Activated T-helper 2 cell treated with anti-CD3 and anti-CD28 coated beads, Interferon-gamma antibody, Interleukin-2, Interleukin-4, amounts not matched to agents 10 μg/mL and 5 μg/mL and 100 μg/mL, durations not matched to agents 14 hours and 24 hours and 36 hours (primary cell): ENCODE results near the gene PHKB. TPM values are rescaled to one million over a fixed set of nuclear protein-coding genes. Genes with fewer than 3 reads are reported as not detected.

Source experiments
- DNase-seq: peaks from one replicate; pipeline ENCODE4 v3.0.0; 2021; ENCODE audit warnings: low spot score
- H3K27ac Mint-ChIP-seq: one replicate; pipeline ENCODE4 v1.8.0; 2021; ENCODE audit warnings: mixed read lengths
- H3K27me3 Mint-ChIP-seq: one replicate; pipeline ENCODE4 v1.8.0; 2021; ENCODE audit warnings: low read depth, mixed read lengths
- H3K36me3 Mint-ChIP-seq: one replicate; pipeline ENCODE4 v1.8.0; 2021; ENCODE audit warnings: low read depth, mixed read lengths
- H3K4me1 Mint-ChIP-seq: one replicate; pipeline ENCODE4 v1.8.0; 2021; ENCODE audit warnings: low read depth, mixed read lengths
- H3K4me3 Mint-ChIP-seq: one replicate; pipeline ENCODE4 v1.8.0; 2021; ENCODE audit warnings: low read depth, mild to moderate bottlenecking, moderate library complexity, mixed read lengths
- H3K9me3 Mint-ChIP-seq: one replicate; pipeline ENCODE4 v1.8.0; 2021; ENCODE audit warnings: mixed read lengths
- intact Hi-C: fragments of 100-400 bp; cut with micrococcal nuclease; formaldehyde crosslinking; loops from one replicate; pipeline ENCODE4 v1.15.1; 2023
- total RNA-seq: library from RNA; stranded (reverse); gene quantifications from 2 replicates; pipeline ENCODE4 v1.2.3, GENCODE V29; 2022

Gene PHKB
- total RNA-seq, 1 donor from 2014 or later, result 29.7 TPM

DNA sequence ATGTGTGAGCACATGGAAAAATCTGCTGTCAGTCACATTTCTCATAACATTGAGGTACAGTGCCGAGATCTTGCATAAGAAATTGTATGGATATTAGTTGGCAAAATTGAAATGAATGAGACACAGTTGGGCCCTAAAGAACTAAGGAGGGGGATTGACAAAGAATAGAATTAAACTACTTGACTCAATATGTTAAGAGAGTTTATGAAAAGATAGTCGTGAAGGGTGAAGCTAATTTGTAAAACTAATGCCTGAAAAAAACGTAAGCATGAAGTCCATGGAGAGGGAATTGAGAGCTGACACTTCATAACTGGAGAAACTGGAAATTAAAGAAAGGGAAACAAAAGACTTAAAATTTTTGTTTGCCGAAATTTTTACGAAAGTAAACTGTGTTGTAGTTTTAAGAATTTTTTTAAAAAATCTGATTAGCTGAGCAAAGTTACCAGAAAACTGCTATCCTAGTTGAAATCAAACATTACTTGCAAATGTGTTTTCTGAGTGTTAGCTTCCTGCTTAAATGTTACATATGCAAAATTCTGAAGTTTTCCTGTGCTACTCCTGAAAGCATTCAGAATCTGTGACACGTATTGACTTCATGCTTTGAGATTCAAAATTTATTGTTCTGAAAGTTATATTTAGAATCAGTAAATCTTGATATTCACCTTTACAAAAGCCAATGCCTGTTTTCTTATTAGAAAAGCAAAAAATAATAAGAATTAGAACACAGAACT is 239.9 kb downstream of the PHKB start:
- Mint-ChIP-seq H3K36me3 (peaks cover 33% of the 10 kb centered on the region), H3K9me3 (no peaks in the 10 kb centered on the region), H3K27ac (no peak overlapping the region)

DNA sequence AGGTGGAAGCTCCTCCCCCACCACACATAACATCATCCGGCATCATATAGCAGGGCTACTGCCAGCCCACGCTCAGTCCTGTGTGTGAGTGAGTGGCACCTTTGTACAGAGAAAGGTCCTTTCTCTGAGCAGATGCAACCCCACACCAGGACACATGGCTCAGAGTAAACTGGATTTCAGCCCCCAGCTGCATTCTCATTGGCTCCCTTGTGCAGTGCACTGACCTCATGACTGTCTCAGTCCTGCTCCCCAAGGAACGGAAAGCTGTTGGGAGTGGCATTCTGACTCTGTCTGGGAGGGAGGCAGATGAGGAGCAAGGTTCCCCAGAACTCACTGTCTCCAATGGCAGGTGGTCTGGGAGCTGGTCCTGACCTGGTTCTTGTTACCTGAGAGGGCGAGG is 244.1 kb downstream of the PHKB start:
- no peaks in the 10 kb centered on the region for H3K4me1 Mint-ChIP-seq
- H3K9me3 Mint-ChIP-seq, result no peaks in the 10 kb centered on the region
- peaks cover 4% of the 10 kb centered on the region for H3K36me3 Mint-ChIP-seq
- no peak overlapping the region for H3K4me3 Mint-ChIP-seq
- no peak for DNase-seq
- intact Hi-C loops, result no loop called here
- no peak overlapping the region for H3K27ac Mint-ChIP-seq
- peaks cover 6% of the 10 kb centered on the region for H3K27me3 Mint-ChIP-seq

More for the DNA sequence above, 239.9 kb downstream of the PHKB start:
- Mint-ChIP-seq H3K27me3 (no peaks in the 10 kb centered on the region), H3K4me3 (no peak overlapping the region), H3K4me1 (peaks cover 10% of the 10 kb centered on the region)
- intact Hi-C loops, result no loop called here
- no peak for DNase-seq

DNA sequence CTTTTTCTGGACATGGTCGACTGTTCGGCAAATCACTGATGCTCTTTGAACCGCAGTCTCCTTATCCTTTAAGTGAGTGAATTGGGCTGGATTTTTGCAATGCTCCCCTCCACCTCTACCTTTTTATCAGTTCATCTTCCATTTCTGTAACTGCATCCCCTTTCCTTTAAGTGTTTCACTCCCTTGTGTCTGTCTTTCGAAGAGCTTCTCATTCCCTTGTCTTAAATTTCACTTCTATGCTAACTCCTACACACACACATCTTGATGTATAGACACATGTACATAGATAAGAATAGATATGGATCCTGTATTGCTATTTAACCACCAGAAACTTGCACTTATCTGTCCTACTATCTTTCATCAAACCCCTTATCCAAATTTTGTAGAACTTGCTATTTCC is 250.7 kb downstream of the PHKB start:
- DNase-seq, result no peak
- peaks cover 29% of the 10 kb centered on the region for H3K27me3 Mint-ChIP-seq
- H3K4me3 Mint-ChIP-seq, result no peak overlapping the region
- no peaks in the 10 kb centered on the region for H3K36me3 Mint-ChIP-seq
- peak overlapping the region; percentile 18 for H3K27ac Mint-ChIP-seq
- H3K9me3 Mint-ChIP-seq, result peaks cover 3% of the 10 kb centered on the region
- intact Hi-C loops, result loop anchor here (2.0 to 10.0 kb wide), 10 partner anchors 51 to 900 kb away; partner anchors contain the start of genes ITFG1, N4BP1, NETO2 and PHKB
- peaks cover 30% of the 10 kb centered on the region for H3K4me1 Mint-ChIP-seq

DNA sequence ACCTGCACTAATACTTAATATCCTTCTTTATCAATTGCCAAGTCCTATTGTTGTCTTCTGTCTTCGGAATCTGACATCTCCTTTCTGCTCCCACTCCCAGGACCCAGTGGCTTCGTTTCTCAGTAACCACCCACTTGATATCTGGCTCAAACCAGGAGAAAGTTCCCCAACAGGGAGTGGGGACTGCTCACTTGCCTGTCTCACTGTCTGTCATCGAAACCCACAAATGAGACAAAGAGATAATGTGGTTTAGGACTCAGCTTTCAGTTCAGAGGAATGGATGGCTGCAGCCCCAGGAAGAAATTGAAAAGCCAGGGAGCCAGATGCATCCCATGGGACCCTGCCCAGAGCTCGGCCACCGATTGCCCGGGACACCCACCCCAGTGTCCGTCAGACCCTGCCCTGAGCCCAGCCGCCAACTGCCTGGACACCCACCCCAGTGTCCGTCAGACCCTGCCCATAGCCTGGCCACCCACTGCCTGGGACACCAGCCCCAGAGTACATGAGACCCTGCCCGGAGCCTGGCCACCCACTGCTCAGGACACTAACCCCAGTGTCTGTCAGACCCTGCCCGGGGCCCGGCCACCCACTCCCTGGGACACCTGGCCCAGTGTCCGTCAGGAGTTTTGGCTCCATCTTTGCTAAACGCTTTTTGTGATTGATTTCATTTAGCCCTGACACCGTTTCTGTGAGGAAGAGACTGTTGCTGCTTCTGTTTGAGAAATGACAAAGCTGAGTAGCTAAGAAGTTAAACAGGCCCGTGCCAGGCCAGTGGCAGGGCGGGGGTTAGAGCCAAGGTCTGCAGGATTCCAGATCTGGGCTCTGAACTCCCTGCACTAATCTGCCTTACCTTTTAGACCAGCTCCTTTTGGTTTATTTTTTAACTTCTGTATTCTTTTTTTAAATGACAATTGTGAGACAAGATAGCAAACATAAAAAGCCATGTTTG is 251.4 kb downstream of the PHKB start:
- intact Hi-C loops, result loop anchor here (1.0 to 10.0 kb wide), 11 partner anchors 20 to 900 kb away; partner anchors contain the start of genes ITFG1, N4BP1, NETO2 and PHKB
- DNase-seq, result no peak
- no peak overlapping the region for H3K4me3 Mint-ChIP-seq
- peaks cover 3% of the 10 kb centered on the region for H3K9me3 Mint-ChIP-seq
- peak overlapping the region; percentile 24 for H3K27ac Mint-ChIP-seq
- no peaks in the 10 kb centered on the region for H3K36me3 Mint-ChIP-seq
- peaks cover 30% of the 10 kb centered on the region for H3K4me1 Mint-ChIP-seq
- peaks cover 31% of the 10 kb centered on the region for H3K27me3 Mint-ChIP-seq

DNA sequence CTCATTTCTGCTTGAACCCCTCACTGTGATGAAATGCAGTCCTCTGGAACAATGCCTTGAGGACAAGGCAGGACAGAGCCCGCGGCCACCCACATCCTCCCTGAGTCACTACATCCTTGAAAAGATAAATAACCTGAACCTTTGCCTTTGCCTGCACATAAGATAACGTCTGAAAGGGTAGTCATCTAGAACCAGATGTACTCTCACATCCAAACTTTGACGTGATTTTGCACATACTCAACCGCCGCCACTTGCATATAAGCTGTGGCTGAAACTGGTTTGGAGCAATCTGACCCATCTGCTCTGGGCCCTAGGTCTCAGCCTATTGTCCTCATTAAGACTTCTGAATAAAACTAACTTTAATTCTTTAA is 252.1 kb downstream of the PHKB start:
- DNase-seq, result peak; percentile 37
- no peak overlapping the region for H3K4me3 Mint-ChIP-seq
- peaks cover 3% of the 10 kb centered on the region for H3K9me3 Mint-ChIP-seq
- H3K27ac Mint-ChIP-seq, result peak overlapping the region; percentile 24
- H3K4me1 Mint-ChIP-seq, result peaks cover 30% of the 10 kb centered on the region
- no peaks in the 10 kb centered on the region for H3K36me3 Mint-ChIP-seq
- intact Hi-C loops, result loop anchor here (1.0 to 10.0 kb wide), 11 partner anchors 19 to 899 kb away; partner anchors contain the start of genes ITFG1, N4BP1, NETO2 and PHKB
- peaks cover 31% of the 10 kb centered on the region for H3K27me3 Mint-ChIP-seq

DNA sequence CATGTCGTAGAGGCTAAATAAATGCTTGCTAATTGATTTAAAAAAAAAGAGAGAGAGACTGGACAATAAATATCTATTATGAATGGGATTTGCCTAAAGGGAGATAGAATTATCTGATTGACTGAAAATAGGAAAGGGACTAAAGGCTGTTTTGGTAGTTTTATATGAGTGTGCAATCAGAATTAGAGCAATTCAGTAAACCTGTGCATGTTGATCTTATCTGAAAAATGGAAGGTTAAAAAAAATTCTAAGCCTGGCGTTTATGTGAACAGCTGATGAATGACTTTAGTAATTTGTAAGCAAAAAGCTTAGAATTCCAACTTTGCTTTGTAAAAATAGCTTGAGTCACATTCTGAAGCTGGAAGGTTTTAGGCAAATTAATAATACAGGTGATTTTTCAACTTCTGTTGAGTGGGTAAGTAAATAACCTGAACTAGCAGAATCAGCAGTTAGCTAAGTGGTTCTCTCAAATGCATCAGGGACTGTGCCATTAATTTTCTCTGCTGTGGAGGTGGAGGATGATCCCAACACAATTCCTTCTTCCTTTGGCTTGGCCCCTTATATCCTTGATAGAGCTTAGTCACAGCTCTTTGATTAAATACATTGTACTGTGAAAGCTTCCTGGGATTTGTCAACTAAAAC is 254.4 kb downstream of the PHKB start:
- no peak overlapping the region for H3K27ac Mint-ChIP-seq
- H3K9me3 Mint-ChIP-seq, result peaks cover 3% of the 10 kb centered on the region
- peaks cover 25% of the 10 kb centered on the region for H3K27me3 Mint-ChIP-seq
- intact Hi-C loops, result loop anchor here (10.0 kb wide), 5 partner anchors 141 to 891 kb away; partner anchors contain the start of gene NETO2
- DNase-seq, result no peak
- no peaks in the 10 kb centered on the region for H3K36me3 Mint-ChIP-seq
- no peak overlapping the region for H3K4me3 Mint-ChIP-seq
- peaks cover 28% of the 10 kb centered on the region for H3K4me1 Mint-ChIP-seq

DNA sequence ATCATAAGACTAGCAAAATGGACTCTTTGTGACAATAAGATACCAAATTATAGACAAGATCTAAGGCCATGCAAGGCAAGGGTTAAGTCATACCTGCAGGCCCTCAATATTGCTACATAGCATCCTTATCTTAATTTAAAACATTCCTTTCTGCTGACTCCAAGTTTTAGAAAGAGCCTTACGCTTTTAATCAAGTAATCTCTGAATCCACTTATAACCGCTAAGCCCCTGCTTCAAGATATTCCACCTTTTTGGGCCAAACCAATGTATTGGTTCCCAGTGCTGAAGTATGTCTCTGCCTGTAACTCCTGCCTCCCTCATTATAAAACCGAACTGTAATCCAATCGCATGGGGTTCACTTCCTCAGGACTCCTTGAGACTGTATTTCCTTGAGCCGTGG is 255.4 kb downstream of the PHKB start:
- Mint-ChIP-seq H3K4me1 (peaks cover 25% of the 10 kb centered on the region), H3K27me3 (peaks cover 26% of the 10 kb centered on the region), H3K4me3 (no peak overlapping the region), H3K9me3 (peaks cover 3% of the 10 kb centered on the region), H3K27ac (no peak overlapping the region), H3K36me3 (no peaks in the 10 kb centered on the region)
- intact Hi-C loops, result loop anchor here (10.0 kb wide), 5 partner anchors 142 to 892 kb away; partner anchors contain the start of gene NETO2
- no peak for DNase-seq

DNA sequence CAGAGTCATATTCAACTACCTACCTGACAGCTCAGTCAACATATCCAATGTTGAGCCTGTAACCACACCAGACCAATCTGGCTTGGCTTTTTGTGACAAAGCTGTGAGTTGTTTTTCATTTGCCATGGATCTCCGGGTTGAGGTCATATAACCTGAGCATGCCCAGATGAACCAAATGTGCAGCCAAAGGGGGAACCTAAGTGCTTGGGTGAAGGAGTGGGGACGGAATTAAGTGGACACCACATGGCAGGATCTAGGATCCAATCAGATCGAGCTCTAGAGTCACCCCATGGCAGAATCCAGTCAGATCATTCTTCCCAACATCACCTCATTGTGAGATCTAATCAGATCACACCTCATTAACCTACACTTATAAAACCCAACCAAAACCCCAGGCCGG is 258.6 kb downstream of the PHKB start:
- no peak for DNase-seq
- no peaks in the 10 kb centered on the region for H3K9me3 Mint-ChIP-seq
- H3K27me3 Mint-ChIP-seq, result peaks cover 38% of the 10 kb centered on the region
- no peaks in the 10 kb centered on the region for H3K4me1 Mint-ChIP-seq
- intact Hi-C loops, result loop anchor here (10.0 kb wide), 5 partner anchors 145 to 895 kb away; partner anchors contain the start of gene NETO2
- no peak overlapping the region for H3K4me3 Mint-ChIP-seq
- no peaks in the 10 kb centered on the region for H3K36me3 Mint-ChIP-seq
- H3K27ac Mint-ChIP-seq, result no peak overlapping the region

DNA sequence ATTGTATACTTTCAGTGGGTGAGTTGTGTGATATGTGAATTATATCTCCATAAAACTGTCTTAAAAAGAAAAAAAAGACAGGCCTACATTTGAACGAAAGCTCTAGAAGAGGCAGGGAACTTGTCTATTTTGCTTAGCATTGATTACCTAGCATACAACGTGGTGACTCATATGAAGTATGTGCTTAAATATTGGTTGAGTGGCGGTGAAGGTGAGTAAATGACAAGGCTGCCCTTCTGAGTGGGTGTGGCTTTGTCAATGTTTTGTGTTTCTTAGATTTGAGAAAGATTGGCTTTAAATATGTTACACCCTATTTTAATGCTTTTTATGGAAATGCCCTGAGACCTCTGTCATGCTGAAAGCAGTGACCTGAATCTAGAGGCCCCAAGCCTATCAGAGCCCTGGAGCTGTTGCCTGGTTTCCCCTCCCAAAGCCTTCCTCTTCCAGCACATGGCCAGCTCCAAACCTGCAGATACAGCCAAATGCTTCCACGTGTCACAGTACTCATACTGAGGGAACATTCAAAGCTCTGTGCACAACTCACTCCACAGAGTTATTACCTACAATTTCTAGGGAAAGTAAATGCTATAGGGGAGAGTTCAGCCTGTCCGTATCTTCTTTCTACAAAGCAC is 260.0 kb downstream of the PHKB start:
- Mint-ChIP-seq H3K4me3 (no peak overlapping the region), H3K36me3 (no peaks in the 10 kb centered on the region), H3K27ac (no peak overlapping the region), H3K9me3 (no peaks in the 10 kb centered on the region), H3K4me1 (no peaks in the 10 kb centered on the region), H3K27me3 (peaks cover 34% of the 10 kb centered on the region)
- intact Hi-C loops, result no loop called here
- no peak for DNase-seq

DNA sequence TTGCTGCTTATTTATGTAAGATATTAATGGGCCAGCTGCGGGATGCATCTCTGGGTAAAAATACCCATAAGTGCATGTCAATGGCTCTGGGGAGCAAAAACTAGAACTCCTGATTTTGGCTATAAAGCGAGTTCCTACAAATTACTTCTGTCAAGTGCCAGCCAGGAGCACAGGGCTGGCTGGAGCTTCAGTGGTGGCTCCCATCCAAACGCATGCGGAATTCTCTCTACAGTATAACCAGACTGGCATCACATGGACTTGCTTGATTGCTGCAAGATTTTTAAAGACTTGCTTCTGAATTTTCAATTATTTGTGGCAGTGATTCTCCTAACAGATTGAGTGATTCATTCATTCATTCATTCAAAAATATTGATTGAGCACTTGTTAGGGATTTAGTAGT is 260.9 kb downstream of the PHKB start:
- no peak for DNase-seq
- Mint-ChIP-seq H3K27ac (no peak overlapping the region), H3K4me3 (no peak overlapping the region), H3K4me1 (no peaks in the 10 kb centered on the region), H3K36me3 (no peaks in the 10 kb centered on the region), H3K9me3 (no peaks in the 10 kb centered on the region), H3K27me3 (peaks cover 27% of the 10 kb centered on the region)
- intact Hi-C loops, result no loop called here

DNA sequence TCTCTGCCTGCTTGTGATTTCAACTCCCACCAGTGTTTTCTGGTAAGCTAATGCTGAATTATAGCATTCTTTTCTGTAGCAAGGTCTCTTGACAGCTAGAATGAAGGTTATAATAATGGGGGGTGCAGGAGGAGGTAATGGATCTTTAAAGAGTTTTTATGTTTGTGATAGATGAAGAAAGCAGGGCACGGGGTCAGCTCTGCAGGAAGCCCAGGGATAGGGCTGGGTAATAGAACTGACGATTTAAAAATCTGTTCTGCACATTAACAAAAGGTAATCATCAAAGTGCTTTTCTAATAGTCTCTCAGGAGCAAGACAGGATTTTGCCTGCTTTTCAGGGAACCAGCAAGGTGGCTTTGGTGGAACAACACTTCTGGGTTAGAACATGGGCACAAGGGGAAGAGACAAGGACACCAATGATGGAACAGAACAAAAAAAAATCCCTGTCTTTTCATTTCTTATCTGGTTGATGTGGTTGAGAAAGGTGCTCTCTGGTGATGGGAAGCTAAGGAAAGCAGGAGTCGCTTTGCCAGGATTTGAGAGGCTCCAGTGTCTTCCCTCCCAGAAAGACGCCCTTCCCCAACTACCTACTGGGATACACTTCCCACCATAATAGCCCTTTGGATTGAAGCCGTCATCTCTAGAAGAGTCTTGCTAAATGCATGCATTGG is 263.1 kb downstream of the PHKB start:
- Mint-ChIP-seq H3K9me3 (no peaks in the 10 kb centered on the region), H3K4me3 (no peak overlapping the region), H3K27me3 (peaks cover 36% of the 10 kb centered on the region), H3K36me3 (no peaks in the 10 kb centered on the region), H3K4me1 (peaks cover 3% of the 10 kb centered on the region), H3K27ac (no peak overlapping the region)
- DNase-seq, result no peak
- intact Hi-C loops, result no loop called here
